Glutamatergic neuron (in vitro differentiated cells): ENCODE measurements around the gene LCAT. TPM values are rescaled to one million over a fixed set of nuclear protein-coding genes. Genes with fewer than 3 reads are reported as not detected.

Source experiments
- DNase-seq: peaks from one replicate; pipeline ENCODE4 v3.0.0; 2022
- H3K27ac Mint-ChIP-seq: one replicate; pipeline ENCODE4 v1.8.0; 2020; ENCODE audit warnings: mild to moderate bottlenecking, mixed read lengths, inconsistent platforms; ENCODE audit not compliant: unreplicated experiment
- H3K27me3 Mint-ChIP-seq: one replicate; pipeline ENCODE4 v1.8.0; 2020; ENCODE audit warnings: mild to moderate bottlenecking, moderate library complexity, mixed read lengths, inconsistent platforms; ENCODE audit not compliant: unreplicated experiment
- H3K36me3 Mint-ChIP-seq: one replicate; pipeline ENCODE4 v1.8.0; 2020; ENCODE audit warnings: mild to moderate bottlenecking, mixed read lengths, inconsistent platforms; ENCODE audit not compliant: unreplicated experiment
- H3K4me1 Mint-ChIP-seq: one replicate; pipeline ENCODE4 v1.8.0; 2020; ENCODE audit warnings: mild to moderate bottlenecking, low read depth, mixed read lengths, inconsistent platforms; ENCODE audit not compliant: unreplicated experiment
- H3K4me3 Mint-ChIP-seq: one replicate; pipeline ENCODE4 v1.8.0; 2020; ENCODE audit warnings: mild to moderate bottlenecking, mixed read lengths, inconsistent platforms; ENCODE audit not compliant: unreplicated experiment
- H3K9me3 Mint-ChIP-seq: one replicate; pipeline ENCODE4 v1.8.0; 2020; ENCODE audit warnings: mild to moderate bottlenecking, moderate library complexity, mixed read lengths, inconsistent platforms; ENCODE audit not compliant: unreplicated experiment
- CTCF ChIP-seq: fragments of 200-600 bp; sonication (generic); IDR thresholded peaks from one replicate; pipeline ENCODE4 v1.5.0; 2021; ENCODE audit not compliant: partially characterized antibody, unreplicated experiment
- total RNA-seq: library from RNA; stranded (reverse); fragmentation: NEBNext Ultra II Directional; extraction: Animal tissue kit (Norgen Biotek cat#: 25700); gene quantifications from one replicate; pipeline ENCODE4 v1.2.1, GENCODE V29; 2021; ENCODE audit not compliant: unreplicated experiment

The LCAT gene
- total RNA-seq, 1 donor from 2014 or later, result 8.7 TPM

DNA sequence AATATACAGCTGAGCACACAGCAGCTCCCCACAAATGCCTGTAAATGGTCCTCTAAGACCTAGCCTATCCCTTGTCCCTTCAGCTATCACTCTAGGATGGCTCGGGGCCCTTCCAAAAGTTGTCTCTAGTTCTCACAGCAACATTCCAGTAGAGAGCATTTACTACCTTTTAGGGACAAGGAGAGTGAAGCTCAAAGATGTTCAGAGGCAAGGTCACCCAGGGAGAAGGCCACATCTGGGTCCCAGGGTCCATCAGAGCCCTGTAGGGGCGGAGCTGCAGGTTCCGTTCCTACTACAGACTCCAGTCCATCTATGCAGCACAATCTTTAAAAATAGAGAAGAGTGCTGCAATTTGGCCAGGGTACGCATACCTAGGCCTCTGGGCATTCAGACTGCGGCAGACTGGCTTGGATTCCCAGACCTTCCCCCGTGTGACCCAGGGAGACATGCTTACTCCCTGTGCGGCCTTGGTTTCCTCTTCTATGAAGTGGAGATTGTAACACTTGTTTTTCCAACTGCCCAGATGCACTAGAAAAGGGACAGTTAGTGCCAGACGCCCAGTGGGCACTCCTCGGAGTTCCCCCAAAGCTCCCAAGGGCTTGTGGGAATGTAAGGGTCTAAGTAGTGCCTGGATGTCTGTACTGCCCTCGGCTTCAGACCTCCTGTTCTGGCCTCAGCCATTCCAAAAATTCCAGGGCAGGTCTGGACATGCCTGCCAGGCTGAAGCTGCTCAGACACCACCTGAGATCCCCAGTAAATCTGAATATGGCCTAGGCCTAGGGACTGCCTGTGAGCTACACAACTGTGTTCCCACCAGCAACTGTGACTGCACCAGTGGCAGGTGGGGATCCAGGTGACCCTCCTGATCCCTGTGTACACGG, 22.0 kb upstream of the LCAT start:
- peaks cover 14% of the 10 kb centered on the region for H3K27me3 Mint-ChIP-seq
- no peak for TF ChIP-seq CTCF
- no peaks in the 10 kb centered on the region for H3K36me3 Mint-ChIP-seq
- peaks cover 3% of the 10 kb centered on the region for H3K9me3 Mint-ChIP-seq
- no peak overlapping the region for H3K4me3 Mint-ChIP-seq
- DNase-seq, result no peak
- peaks cover 4% of the 10 kb centered on the region for H3K4me1 Mint-ChIP-seq
- no peak overlapping the region for H3K27ac Mint-ChIP-seq

GRCh38 chr16:67964477-67965131, 20.7 kb upstream of the LCAT start:
- Mint-ChIP-seq H3K9me3 (peaks cover 3% of the 10 kb centered on the region), H3K27ac (no peak overlapping the region), H3K4me1 (peaks cover 4% of the 10 kb centered on the region), H3K36me3 (no peaks in the 10 kb centered on the region), H3K4me3 (no peak overlapping the region), H3K27me3 (peaks cover 7% of the 10 kb centered on the region)
- no peak for TF ChIP-seq CTCF
- no peak for DNase-seq

GRCh38 chr16:67963662-67964321, 19.9 kb upstream of the LCAT start:
- Mint-ChIP-seq H3K36me3 (no peaks in the 10 kb centered on the region), H3K4me1 (peaks cover 4% of the 10 kb centered on the region), H3K27ac (no peak overlapping the region), H3K9me3 (peaks cover 3% of the 10 kb centered on the region), H3K27me3 (peaks cover 6% of the 10 kb centered on the region), H3K4me3 (no peak overlapping the region)
- DNase-seq, result no peak
- TF ChIP-seq CTCF, result no peak

DNA sequence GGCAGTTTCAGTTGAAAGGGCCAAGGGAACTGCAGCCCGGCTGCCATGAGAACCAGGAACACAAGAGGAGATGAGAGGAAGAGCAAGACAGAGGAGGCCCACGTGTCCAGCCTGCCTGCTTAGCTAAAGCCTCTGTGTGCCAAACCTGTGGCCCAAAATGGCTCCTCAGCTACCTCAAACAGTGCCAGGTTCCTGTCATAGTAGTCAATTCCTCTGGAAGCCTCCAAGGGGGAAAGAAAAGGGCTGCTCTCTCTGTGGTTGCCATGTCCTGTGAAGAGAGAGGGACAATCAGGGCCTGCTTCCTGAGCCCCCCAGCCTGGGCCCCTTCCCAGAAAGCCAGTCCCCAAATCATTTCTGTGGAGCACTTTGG, 19.4 kb upstream of the LCAT start:
- Mint-ChIP-seq H3K36me3 (no peaks in the 10 kb centered on the region), H3K9me3 (peaks cover 3% of the 10 kb centered on the region), H3K4me1 (peaks cover 4% of the 10 kb centered on the region), H3K4me3 (no peak overlapping the region), H3K27me3 (peaks cover 6% of the 10 kb centered on the region), H3K27ac (no peak overlapping the region)
- no peak for DNase-seq
- TF ChIP-seq CTCF, result no peak
